OCI-LY1 (cell line): ENCODE measurements around the gene CPM.

Experiments
- H2AFZ ChIP-seq: fragments of 200-600 bp; sonication (generic), shearing (Covaris generic); 2 replicates; pipeline ENCODE4 v1.6.0; 2014; ENCODE audit warnings: antibody characterized with exemption, mild to moderate bottlenecking, low read length
- H3F3A ChIP-seq: fragments of 200-600 bp; sonication (generic), shearing (Covaris generic); 2 replicates; pipeline ENCODE4 v1.6.0; 2014; ENCODE audit warnings: mild to moderate bottlenecking, antibody characterized with exemption, low read length, moderate library complexity; ENCODE audit not compliant: insufficient read depth
- H3K27ac ChIP-seq: fragments of 200-600 bp; sonication (generic); 2 replicates; pipeline ENCODE4 v1.5.1; 2014; ENCODE audit warnings: low read length, mixed run types, mild to moderate bottlenecking, low read depth; ENCODE audit not compliant: poor library complexity, severe bottlenecking
- H3K27me3 ChIP-seq: fragments of 200-600 bp; sonication (generic); 2 replicates; pipeline ENCODE4 v1.6.0; 2014; ENCODE audit warnings: antibody characterized with exemption, mild to moderate bottlenecking, low read length, moderate library complexity; ENCODE audit not compliant: insufficient read depth
- H3K36me3 ChIP-seq: fragments of 200-600 bp; sonication (generic); 2 replicates; pipeline ENCODE4 v1.6.1; 2014; ENCODE audit warnings: mild to moderate bottlenecking, antibody characterized with exemption, low read length, moderate library complexity, mixed read lengths; ENCODE audit not compliant: insufficient read depth
- H3K4me1 ChIP-seq: fragments of 200-600 bp; sonication (generic); 2 replicates; pipeline ENCODE4 v1.5.1; 2014; ENCODE audit warnings: mild to moderate bottlenecking, low read length, moderate library complexity; ENCODE audit not compliant: insufficient read depth, severe bottlenecking
- H3K4me2 ChIP-seq: fragments of 200-600 bp; sonication (generic), shearing (Covaris generic); 2 replicates; pipeline ENCODE4 v1.6.1; 2014; ENCODE audit warnings: low read length
- H3K4me3 ChIP-seq: fragments of 200-600 bp; sonication (generic); 2 replicates; pipeline ENCODE4 v1.5.1; 2014; ENCODE audit warnings: low read length, low read depth, mild to moderate bottlenecking, mixed read lengths; ENCODE audit not compliant: poor library complexity, severe bottlenecking
- H3K79me2 ChIP-seq: fragments of 200-600 bp; shearing (Covaris generic); 2 replicates; pipeline ENCODE4 v1.6.1; 2016; ENCODE audit warnings: mixed run types, low read length, mixed read lengths; ENCODE audit not compliant: insufficient read depth
- H3K9ac ChIP-seq: fragments of 200-600 bp; sonication (generic), shearing (Covaris generic); 2 replicates; pipeline ENCODE4 v1.6.1; 2014; ENCODE audit warnings: mild to moderate bottlenecking, low read length, mixed read lengths
- H3K9me2 ChIP-seq: fragments of 200-600 bp; sonication (generic), shearing (Covaris generic); 2 replicates; pipeline ENCODE4 v1.6.1; 2014; ENCODE audit warnings: low read depth, mild to moderate bottlenecking, low read length, mixed read lengths
- H3K9me3 ChIP-seq: fragments of 200-600 bp; shearing (Covaris generic); 2 replicates; pipeline ENCODE4 v1.6.1; 2014; ENCODE audit warnings: low read length, mixed read lengths
- H4K20me1 ChIP-seq: fragments of 200-600 bp; sonication (generic), shearing (Covaris generic); 2 replicates; pipeline ENCODE4 v1.6.0; 2016; ENCODE audit warnings: mild to moderate bottlenecking, low read length; ENCODE audit not compliant: insufficient read depth
- EZH2 ChIP-seq: fragments of 200-600 bp; sonication (generic), shearing (Covaris generic); IDR thresholded peaks from 2 replicates; pipeline ENCODE4 v1.8.0; 2017; ENCODE audit warnings: borderline replicate concordance, mixed run types, mild to moderate bottlenecking, antibody characterized with exemption, low read length, moderate library complexity, mixed read lengths
- TF ChIP-seq, protein P1 (sequence below): fragments of 200-600 bp; sonication (generic), shearing (Covaris generic); IDR thresholded peaks from 2 replicates; pipeline ENCODE4 v1.5.1; 2017; ENCODE audit warnings: mild to moderate bottlenecking, antibody characterized with exemption, low read length, moderate library complexity, mixed read lengths

CPM gene

GRCh38 chr12:68910128-68910527, 22.8 kb downstream of the CPM start:
- Histone ChIP-seq H3K36me3 (no peaks in the 10 kb centered on the region), H4K20me1 (no peaks in the 10 kb centered on the region), H3K4me3 (no peak overlapping the region)

GRCh38 chr12:68908076-68908475, 24.9 kb downstream of the CPM start:
- Histone ChIP-seq H3K36me3 (no peaks in the 10 kb centered on the region), H2AFZ (no peak overlapping the region), H3K27me3 (no peaks in the 10 kb centered on the region), H4K20me1 (no peaks in the 10 kb centered on the region), H3K4me2 (no peak overlapping the region), H3K9me2 (no peaks in the 10 kb centered on the region), H3K4me1 (no peaks in the 10 kb centered on the region), H3K79me2 (no peaks in the 10 kb centered on the region), H3F3A (no peaks in the 10 kb centered on the region), H3K9ac (no peak overlapping the region), H3K27ac (no peak overlapping the region), H3K9me3 (no peaks in the 10 kb centered on the region), H3K4me3 (no peak overlapping the region)
- TF ChIP-seq, protein P1, sequence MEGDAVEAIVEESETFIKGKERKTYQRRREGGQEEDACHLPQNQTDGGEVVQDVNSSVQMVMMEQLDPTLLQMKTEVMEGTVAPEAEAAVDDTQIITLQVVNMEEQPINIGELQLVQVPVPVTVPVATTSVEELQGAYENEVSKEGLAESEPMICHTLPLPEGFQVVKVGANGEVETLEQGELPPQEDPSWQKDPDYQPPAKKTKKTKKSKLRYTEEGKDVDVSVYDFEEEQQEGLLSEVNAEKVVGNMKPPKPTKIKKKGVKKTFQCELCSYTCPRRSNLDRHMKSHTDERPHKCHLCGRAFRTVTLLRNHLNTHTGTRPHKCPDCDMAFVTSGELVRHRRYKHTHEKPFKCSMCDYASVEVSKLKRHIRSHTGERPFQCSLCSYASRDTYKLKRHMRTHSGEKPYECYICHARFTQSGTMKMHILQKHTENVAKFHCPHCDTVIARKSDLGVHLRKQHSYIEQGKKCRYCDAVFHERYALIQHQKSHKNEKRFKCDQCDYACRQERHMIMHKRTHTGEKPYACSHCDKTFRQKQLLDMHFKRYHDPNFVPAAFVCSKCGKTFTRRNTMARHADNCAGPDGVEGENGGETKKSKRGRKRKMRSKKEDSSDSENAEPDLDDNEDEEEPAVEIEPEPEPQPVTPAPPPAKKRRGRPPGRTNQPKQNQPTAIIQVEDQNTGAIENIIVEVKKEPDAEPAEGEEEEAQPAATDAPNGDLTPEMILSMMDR: no peak
- TF ChIP-seq EZH2: no peak

More at GRCh38 chr12:68910128-68910527, 22.8 kb downstream of the CPM start:
- Histone ChIP-seq H3K9ac (no peak overlapping the region), H3K9me2 (no peaks in the 10 kb centered on the region), H3K9me3 (no peaks in the 10 kb centered on the region), H3K79me2 (no peaks in the 10 kb centered on the region), H3K27ac (no peak overlapping the region), H3K27me3 (no peaks in the 10 kb centered on the region), H3K4me2 (no peak overlapping the region), H3K4me1 (no peaks in the 10 kb centered on the region), H3F3A (no peaks in the 10 kb centered on the region), H2AFZ (no peak overlapping the region)
- no peak for TF ChIP-seq EZH2

DNA sequence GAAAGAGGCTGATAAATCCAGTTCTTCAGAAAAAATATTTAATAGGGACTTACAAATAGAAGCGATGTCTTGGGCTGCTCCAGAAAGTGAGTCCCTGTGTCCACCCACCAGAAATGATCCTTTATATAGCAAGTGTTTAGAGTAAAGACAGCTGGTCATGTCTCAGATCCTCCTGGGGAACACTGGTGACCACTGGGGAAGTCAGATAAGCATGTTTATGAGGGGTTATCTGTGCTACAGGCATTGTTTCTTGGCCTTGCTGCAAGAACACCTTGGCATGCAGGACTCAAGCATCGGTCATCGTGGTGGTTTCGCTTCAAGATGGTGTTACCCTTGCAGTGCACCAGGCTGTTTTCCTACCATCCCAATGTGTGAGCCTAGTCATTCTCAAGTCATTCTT, 27.2 kb downstream of the CPM start:
- no peaks in the 10 kb centered on the region for H3K4me1 ChIP-seq
- no peaks in the 10 kb centered on the region for H3K36me3 ChIP-seq
- H3K27me3 ChIP-seq: no peaks in the 10 kb centered on the region
- H3K79me2 ChIP-seq: no peaks in the 10 kb centered on the region
- TF ChIP-seq, protein P1: no peak
- no peak for TF ChIP-seq EZH2
- no peak overlapping the region for H3K9ac ChIP-seq
- H3K9me2 ChIP-seq: no peaks in the 10 kb centered on the region
- H4K20me1 ChIP-seq: no peaks in the 10 kb centered on the region
- no peaks in the 10 kb centered on the region for H3F3A ChIP-seq
- H3K4me2 ChIP-seq: no peak overlapping the region
- H3K9me3 ChIP-seq: no peaks in the 10 kb centered on the region
- H3K4me3 ChIP-seq: no peak overlapping the region
- no peak overlapping the region for H3K27ac ChIP-seq
- no peak overlapping the region for H2AFZ ChIP-seq

DNA sequence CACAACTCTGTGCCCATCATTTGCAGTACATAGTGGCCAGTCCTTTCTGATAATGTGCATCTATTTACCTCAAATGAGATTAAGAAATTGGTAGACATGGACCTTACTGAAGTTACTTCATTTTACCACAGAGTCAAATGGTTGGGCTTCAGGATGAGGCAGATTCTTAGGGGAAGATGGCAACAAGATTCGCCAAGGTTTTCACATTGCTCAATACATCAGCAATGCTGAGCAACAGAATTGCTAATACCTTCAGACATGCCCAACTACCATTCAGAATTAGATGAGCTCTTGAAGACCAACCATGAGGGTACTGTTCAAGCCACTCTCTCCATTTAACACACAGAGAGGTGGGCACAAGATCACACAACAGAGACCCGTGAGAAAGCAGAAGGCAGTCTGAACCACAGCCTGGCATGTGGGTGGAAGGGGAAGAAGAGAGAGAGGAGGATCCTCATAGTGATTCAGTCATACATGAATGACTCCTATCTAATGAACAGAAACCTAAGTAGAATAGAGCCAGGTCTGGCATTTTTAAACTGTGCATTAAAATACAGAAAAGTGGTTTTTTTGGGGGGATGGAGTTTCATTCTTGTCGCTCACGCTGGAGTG, 28.5 kb downstream of the CPM start:
- Histone ChIP-seq H3K27me3 (no peaks in the 10 kb centered on the region), H2AFZ (no peak overlapping the region), H3K4me1 (no peaks in the 10 kb centered on the region)

More for the DNA sequence above, 28.5 kb downstream of the CPM start:
- Histone ChIP-seq H4K20me1 (no peaks in the 10 kb centered on the region), H3K9ac (no peak overlapping the region), H3K36me3 (no peaks in the 10 kb centered on the region), H3K9me3 (no peaks in the 10 kb centered on the region), H3K27ac (no peak overlapping the region), H3K9me2 (no peaks in the 10 kb centered on the region), H3K4me3 (no peak overlapping the region), H3F3A (no peaks in the 10 kb centered on the region), H3K79me2 (no peaks in the 10 kb centered on the region), H3K4me2 (no peak overlapping the region)
- TF ChIP-seq, protein P1: no peak
- TF ChIP-seq EZH2: no peak
